Fibroblast of peridontal ligament (primary cell): ENCODE results near the gene LY6G5B.
A peak's percentile ranks its signal among the peaks of the same experiment; 100 is the strongest.

Experiments used
- DNase-seq: peaks from one replicate; pipeline ENCODE4 v3.0.0-alpha.2; 2010; ENCODE audit errors: extremely low read depth

The LY6G5B gene

DNA sequence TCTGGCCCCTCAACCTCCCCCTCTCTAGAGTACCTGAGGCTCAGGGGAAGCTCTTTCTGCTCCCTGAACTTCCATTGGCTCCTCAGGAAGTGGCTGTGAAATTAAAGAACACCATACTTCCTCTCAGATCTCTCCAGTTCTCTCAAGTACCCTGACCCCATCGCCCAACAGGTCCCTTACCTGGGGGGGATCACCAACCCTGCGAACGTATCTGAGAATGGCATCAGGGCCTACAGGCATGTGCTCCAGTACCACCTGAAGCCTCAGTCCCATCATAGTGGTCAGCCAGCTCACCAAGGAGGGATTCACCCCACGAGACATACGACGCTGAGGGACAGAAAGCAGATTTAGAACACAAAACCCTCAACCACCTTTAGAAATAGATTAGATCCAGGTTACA, 29.2 kb upstream of the LY6G5B start:
- DNase-seq = no peak

DNA sequence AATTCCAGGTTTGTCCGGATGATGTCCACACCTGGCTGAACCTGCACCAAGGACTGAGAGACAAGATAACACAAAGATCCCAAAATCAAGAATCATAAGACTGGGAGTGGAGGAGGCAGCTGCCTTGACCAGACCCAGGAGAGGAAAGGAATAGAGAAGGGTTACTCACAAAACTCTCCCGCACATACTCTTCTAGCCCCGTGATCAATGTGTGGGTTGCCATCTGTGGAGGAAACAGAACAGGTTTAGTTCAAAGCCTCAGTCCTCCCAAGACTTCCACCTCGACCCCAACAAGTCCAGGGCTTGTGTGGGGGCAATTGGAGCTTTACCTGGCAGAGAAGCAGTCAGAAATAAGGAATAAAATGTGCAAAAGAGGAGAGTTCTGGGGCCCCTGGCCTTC, 28.4 kb upstream of the LY6G5B start:
- no peak for DNase-seq

DNA sequence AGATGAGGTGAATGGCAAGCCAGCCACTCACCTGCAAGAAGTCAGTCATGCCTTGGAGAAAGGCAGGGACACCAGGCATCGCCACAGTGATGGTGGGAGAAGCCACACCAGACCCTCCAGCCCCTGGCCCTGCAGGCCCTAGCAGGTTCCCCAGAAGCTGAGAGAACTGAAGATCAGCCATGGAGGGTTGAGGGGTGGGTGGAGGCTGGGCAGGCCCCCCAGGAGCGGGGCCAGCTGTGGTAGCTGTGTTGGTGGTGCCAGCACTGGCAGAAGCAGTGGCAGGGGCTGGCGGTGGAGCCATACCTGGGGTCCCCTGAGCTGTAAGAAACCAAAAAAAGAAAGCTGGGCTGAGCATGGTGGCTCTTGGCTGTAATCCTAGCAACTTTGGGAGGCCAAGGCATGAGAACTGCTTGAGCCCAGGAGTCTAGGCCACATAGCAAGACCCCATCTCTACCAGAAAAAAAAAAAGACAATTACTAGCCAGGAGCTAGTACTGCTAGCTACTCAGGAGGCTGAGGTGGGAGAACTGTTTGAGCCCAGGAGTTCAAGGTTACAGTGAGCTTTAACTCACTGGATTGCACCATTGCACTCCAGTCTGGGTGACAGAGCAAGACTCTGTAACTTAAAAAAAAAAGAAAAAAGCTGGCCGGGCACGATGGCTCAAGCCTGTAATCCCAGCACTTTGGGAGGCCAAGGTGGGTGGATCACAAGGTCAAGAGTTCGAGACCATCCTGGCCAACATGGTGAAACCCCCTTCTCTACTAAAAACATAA, 26.8 kb upstream of the LY6G5B start:
- DNase-seq = no peak

DNA sequence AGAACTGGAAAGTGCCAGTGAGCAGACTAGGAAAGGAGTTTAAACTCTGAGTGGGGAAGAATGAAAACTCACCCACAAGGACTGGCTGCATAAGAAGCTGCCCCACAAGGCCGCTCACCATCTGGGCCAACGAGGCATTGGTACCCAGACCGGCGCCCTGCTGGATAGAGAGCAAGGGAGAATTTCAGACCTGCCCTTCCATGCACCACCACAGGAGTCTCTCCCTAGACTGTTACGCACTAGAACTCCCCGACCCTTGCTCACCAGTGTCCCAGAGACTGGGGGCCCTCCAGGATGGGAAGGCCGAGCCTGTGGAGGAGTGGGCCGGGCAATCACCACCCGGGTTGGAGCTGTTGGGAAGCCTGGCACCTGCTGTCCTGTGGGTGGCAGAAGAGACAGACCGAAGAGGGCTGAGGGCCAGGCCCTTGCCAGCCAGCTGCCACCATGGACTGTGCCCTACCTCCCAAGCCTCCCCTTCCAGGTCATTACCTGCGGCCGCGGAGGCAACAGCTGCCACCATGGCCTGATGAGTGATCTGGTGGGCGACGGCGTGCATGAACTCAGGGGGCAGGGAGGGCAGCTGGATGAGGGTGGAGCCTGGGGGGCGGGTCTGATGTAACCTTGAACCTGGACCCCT, 25.8 kb upstream of the LY6G5B start:
- DNase-seq = no peak

DNA sequence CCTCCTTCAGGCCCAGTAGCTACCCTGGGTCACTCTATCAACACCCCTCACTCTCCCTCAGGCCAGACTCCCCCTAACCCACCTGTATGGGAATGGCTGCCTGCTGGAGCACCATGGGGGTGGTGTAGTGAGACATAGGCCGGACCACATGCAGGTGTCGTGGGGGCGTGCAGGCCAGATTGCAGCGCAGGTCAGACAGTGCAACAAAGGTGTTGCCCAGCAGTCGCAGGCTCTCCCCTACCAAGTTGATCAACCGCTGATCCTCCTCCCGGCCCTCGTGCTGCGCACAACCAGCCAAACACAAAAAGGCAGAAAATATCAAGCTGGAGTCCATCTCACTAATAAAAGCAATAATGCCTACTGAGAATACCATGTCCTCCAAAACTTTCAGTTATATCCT, 24.5 kb upstream of the LY6G5B start:
- DNase-seq = no peak

DNA sequence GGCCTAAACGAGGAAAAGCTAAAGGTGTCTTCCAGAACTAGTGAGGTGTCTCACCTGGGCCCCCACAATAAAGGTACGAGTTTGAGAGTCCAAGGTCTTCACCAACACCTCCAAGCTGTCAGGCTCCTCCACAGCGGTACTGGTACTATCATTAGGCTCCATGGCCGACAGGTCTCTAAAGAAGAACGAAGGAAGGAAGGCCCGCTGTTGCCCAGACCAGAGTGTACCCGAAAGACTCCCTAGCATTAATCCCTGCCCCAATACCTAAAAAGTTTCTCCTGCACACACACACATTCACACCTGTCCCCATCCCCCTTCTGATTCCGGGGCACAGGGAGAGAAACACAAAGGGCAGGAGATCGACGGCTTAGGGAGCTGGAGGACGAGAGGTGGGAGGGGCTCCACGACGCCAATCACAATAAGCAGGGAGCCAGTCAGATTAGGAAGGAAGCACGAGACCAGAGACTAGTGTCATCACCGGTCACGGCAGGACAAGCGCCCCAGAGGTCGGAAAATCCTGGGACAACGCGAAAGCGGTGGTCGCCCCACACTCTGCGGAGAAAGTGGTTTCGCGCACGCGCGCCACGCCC, 18.1 kb upstream of the LY6G5B start:
- peak; percentile 83 for DNase-seq

DNA sequence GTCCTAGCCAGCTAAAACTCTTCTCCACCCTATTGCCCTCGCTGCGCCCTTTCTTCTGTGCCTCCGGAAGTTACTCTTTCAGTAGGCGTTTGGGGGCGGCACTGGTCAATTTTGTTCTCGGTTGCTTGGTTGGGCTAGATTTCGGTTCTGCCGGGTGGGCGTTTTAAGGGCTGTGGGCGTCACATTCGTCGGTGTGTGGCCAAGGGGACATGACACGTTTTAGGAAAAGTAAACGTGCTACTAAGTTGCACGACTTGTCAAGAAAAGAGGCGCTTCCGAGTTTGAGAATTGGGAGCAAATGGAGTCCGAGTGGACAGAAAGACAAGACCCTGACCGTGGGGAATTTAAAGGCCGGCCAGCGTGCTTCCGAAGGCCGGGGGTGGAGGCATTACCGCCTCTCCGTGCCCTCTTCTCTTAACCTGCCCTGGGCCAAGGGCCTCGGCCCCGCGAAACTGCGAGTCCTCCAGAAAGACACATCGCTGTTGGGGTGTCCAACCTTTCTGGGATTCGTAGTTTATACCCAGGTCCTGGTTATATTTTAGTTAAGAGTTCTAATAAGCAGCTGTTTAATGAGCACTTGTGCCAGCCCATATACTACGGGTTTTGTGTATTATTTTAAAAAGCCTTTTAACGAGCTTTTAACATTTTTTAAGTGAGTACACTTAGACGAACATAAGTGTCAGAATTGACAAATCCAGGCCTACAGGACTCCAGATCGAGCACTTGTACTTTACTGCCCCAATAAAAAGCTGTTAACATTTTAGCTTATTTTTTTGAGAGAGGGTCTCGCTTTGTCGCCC, 16.7 kb upstream of the LY6G5B start:
- no peak for DNase-seq

DNA sequence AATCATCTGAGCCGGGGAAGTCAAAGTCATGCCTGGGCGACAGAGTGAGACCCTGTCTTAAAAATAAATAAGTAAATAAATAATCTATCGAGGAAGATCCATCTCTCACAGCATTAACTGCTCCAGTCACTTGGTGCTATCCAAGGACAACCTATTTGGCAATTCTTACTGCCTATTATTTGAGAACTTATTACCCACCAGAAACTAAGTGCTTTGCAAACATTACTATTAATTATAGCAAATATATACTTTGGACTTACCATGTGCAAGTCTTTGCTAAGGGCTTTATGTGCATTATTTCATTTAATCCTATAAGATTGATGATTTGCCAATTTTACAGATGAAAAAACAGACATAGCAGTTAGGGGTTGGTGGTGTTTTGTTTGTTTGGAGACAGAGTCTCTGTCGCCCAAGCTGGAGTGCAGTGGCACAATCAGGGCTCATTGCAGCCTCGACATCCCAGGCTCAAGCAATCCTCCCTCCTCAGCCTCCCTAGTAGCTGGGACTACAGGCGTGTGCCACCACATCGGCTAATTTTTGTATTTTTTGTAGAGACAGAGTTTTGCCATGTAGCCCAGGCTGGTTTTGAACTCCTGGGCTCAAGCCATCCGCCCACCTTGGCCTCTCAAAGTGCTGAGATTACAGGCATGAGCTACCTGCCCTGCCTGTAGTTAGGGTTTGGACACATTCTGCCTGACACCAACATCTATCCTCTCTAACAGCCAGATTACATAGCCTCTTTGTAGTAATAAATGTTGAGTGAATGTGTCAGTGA, 15.0 kb upstream of the LY6G5B start:
- no peak for DNase-seq

DNA sequence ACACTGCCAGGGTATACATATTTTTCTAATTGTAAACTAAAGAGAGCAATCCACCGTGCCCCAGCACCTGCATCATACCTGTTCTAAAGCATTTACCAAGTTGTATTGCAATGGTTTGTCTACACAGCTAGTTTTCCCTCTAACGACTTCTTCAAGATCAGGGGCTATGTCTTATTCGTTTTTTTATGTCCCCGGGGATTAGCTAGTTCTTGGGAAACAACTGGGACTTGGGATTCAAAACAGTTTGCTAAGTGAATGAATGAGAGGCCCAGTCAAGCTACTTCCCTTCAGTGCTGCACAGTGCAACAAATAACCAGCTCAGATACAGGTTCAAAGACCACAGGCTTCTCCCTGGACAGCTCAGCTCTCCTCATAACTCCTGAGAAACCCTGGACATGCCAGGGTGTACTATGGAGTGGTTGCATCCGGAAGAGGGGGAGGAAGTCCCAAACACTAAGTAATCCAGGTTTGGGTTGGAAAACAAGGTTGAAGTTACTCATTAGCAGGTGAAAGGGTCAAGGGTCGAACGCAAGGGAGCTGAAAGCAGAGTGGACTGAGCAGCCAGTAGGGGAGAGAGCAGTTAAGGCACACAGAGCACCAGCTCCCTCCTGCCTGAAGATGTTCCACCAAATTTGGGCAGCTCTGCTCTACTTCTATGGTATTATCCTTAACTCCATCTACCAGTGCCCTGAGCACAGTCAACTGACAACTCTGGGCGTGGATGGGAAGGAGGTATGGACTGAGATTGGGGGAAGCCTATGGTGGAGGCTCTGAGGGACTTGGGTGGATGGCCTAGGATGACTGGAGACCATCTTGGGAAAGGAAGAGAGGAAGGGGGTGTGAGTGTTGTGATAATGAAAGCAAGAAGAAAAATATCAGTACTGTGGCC, 14.2 kb upstream of the LY6G5B start, which contains the start of gene APOM:
Gene APOM (plus strand): TSS at position 546 of the 889 bp plus-strand sequence. CDS start 73 bp downstream, at position 619.
- no peak for DNase-seq

DNA sequence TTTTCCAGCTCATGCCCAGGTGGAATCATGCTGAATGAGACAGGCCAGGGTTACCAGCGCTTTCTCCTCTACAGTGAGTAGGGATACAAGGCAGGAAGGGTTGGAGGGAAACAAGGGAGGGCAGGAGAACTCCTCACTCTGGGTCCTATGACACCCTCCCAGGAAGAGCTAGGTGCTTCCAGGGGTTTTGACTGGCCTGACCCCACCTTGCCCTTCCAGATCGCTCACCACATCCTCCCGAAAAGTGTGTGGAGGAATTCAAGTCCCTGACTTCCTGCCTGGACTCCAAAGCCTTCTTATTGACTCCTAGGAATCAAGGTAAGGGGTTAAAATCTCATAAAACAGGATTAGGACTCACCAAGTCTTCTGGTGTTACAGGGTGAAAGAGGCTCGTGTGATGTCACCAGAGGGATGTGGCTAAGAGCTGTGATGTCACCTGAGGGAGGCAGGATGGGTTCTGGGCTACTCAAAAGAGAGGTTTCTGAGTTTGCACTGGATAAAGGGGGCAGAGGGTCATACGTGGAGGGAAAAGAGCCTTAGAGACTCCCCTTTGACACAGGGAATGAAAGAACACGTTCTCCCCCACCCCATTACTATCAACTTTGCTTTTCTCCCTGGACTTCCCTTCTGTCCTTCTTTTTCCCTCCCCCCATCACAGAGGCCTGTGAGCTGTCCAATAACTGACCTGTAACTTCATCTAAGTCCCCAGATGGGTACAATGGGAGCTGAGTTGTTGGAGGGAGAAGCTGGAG, 12.2 kb upstream of the LY6G5B start:
- DNase-seq = no peak

DNA sequence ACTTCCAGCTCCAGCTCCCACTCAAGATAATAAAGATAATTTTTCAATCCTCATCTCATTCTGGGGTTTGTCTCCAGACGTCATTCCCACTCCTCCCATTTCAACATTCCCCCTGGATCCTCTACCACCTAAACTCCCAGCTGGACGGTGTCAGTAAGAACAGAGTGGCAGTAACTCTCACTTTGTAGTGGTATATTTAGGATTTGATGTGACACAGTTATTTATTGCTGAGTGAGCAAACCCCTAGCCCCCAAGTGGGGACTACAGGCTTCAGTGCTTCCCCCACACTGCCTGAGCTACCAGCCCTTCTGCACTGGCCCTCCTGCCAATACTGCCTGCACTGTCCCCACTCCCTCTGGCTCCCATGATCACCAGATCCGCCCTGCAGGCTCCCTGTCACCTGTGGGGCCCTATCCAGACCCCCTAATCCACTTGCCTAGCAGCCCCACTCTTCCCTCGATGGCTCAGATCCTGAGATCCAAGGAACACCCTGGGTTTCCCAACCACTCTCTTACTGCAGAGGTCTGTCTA, 11.6 kb upstream of the LY6G5B start:
- no peak for DNase-seq

DNA sequence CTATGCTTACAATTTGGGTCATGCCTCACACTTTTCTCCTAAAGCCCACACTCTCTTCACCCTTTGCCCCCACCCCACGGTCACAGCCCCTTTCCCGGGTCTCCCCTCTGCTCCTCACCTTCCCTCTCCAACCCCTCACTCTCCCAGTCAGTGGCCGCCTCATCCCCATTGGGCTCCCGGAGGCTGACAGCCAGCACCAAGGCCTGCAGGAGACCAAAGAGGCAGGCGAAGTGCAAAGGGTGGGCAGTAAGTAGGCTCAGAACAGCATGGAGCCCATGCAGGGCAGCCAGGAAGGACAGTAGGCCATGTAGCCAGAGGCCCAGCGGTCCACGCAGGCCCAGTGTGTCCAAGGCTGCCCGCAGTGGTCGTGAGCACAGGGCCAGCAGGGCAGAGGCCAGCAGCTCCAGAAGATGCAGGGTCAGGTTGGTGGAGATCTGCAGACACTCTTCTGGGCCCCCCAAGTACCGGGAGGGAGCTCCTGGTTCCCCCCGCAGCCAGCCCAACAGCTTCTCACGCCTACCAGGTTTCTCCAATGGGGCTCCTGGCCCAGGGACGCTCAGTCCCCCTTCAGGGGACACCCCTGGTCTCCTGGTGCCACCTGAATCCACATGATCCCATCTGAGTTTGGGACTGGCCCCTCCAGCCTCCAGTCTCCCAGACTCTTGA, 10.7 kb upstream of the LY6G5B start:
- DNase-seq = no peak

DNA sequence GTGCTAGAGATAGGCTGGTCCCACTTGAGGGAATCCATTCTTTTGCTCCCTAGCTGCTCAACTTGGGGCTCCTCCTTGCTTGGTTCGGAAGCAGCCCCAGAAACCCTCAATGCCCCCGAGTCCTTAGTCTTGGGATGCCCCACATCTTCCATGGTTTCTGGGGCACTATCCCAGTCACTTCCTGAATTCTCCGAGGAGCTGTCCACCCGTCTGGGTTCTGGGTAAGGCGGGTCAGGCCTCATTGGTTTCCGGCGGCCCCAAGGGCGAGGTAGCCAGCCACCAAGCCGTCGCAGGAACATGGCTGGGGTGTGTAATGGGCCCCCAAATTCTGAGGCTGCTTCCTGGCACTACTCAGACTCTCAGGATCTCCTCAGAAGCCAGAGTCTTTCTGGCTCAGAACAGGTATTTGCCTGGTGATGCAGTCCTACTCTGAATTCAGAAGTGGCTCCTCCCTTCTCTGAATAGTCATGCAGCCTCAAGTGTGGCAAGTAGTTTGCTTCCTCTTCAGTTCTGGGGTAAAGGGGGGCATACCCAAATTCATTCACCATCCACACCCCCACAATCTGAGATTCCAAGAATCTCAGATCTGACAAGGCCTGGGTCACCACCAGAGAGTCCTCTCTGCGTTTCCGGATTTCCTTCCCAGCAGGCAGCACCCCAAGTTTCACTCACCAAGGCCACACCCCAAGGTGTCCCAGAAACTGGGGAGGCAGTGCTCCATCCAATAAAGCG, 10.0 kb upstream of the LY6G5B start:
- peak; percentile 33 for DNase-seq

DNA sequence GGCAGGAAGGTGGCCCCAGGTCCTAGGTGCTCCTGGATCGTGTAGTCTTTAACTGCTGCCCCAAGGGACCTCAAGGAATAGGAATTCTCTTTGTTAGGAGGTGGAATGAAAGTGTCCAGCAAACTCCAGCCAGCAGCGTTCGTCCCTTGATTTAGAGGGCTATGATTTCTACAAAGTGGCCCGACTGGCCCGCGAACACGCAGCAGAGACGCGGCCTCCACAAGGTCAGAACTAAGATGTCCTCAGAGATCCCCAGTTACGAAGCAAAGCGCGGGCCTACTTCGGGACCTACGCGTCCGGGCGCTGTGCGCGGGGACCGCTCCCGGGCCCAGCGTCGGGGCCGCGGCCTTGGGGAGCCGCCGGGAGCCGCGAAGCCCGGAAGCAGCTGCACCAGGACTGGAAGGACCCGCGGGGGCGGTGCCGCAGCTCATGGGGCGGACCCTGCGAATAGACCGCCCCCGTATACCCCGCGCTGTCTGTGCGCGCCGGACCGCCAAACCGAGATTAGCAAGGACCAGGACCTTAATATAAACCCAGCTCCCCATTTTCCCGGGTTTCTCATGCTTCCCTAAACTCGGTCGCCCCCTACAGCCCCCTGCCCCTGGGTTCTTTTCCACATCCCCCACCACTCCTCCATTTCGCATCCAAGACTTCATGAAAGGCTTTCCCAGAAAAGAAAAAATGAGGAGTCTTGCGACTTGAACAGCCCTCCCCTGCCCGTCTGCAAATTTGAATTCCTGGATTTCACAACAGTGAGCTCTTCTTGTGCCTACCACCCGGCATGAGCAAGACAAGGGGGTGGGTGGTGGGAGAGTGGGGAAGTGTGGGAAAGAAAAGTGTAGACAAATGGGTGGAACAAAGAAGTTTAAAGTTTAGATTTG, 9.2 kb upstream of the LY6G5B start, which contains the start of gene C6orf47:
Gene C6orf47 (minus strand): TSS at position 398 of the 881 bp plus-strand sequence. CDS start 831 bp downstream, outside the sequence.
- peak; percentile 65 for DNase-seq

DNA sequence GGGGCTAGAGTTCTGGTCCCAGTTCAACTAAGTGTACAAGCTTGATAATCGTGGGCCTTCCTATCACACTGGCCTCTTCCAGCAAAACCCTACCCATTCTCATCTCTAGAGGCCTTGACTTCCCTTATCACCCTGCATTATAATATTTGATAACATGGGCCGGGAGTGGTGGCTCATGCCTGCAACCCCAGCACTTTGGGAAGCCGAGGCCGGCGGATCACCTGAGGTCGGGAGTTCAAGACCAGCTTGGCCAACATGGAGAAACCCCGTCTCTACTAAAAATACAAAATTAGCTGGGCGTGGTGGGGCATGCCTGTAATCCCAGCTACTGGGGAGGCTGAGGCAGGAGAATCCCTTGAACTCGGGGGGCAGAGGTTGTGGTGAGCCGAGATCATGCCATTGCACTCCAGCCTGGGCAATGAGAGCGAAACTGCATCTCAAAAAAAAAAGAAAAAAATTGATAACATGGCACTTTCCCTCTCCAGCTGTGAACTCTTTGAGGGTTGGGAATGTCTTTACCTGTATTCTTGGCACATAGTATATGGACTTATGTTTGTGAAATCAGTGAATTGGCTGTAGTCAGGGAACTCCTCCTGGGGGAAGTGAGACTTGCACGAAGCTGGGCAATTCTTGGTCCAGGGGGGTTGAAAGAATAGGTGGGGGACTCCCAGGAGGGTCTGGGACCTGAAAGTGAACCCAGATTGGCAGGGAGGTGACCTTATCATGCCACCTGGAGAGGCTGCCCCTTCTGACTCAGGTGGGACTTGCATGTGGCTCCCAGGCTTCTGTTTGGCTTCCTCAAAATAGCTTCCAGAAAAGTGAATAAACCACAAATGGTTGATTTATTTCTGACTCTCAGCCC, 8.3 kb upstream of the LY6G5B start:
- no peak for DNase-seq

DNA sequence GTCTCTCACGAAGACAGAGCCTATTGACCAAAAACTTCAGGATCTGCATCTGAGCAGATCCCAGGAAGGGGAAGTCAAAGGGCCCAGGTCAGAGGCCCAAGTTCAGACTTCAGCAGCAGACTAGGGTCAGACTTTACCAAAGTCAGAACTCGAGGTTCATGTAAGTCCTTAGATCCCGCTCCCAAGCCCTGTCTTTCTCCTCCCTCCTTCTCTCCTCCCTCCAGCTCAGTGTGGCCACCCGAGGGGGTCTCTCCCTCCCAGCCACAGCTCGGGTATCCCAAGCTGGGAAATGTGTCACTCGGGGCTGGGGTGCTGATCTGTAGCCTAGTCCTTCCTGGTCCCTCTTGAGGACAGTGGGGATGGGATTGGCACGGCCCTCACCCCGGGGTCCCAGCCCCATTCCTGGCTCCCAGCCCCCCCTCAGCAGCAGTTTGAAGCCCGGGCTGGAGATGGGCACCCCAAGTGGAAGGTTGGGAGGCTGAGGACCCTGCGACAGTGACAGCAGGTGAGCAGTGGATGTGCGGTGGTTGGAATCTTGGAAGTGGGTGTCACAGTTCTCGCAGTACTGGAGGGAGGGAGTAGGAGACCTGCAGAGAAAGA, 7.6 kb upstream of the LY6G5B start:
- DNase-seq = no peak
